ENCODE measurements around the gene CACNA1C. TPM values are rescaled to one million over a fixed set of nuclear protein-coding genes. Genes with fewer than 3 reads are reported as not detected.

CACNA1C gene
- total RNA-seq, 1 experiment from 2014 or later, result 3.7 TPM

GRCh38 chr12:2080604-2081003, 27.8 kb downstream of the CACNA1C start:
- no peak overlapping the region for H3K4me3 ChIP-seq (ENCODE audit: low read depth, low read length, poor library complexity, severe bottlenecking)
- TF ChIP-seq EZH2 (IDR thresholded peaks at IDR 0.05; ENCODE audit: borderline replicate concordance, low read depth, low read length, poor library complexity, severe bottlenecking), result no peak
- TF ChIP-seq CTCF (conservative IDR thresholded peaks at IDR 0.05; ENCODE audit: low read depth, low read length), result no peak
- H3K9me3 ChIP-seq (ENCODE audit: low read depth, low read length, poor library complexity, severe bottlenecking), result no peaks in the 10 kb centered on the region
- no peaks in the 10 kb centered on the region for H3K36me3 ChIP-seq (ENCODE audit: insufficient read depth, low read length, poor library complexity, severe bottlenecking)
- DNase-seq (ENCODE audit: low spot score), result no peak
- no peak overlapping the region for H3K27ac ChIP-seq (ENCODE audit: low read depth, low read length, poor library complexity, severe bottlenecking)
- ChIA-PET CTCF (no interaction called here), POLR2A (ENCODE audit: low non-redundant PET) (no interaction called here)
- H3K27me3 ChIP-seq (replicated peaks; ENCODE audit: insufficient read depth, low read depth, low read length, poor library complexity), result no peaks in the 10 kb centered on the region
- BruUV-seq (replicated peaks), result no TSS peak
- intact Hi-C loops (cut with micrococcal nuclease; ENCODE audit: unreplicated experiment), result no loop called here
- H3K4me1 ChIP-seq (ENCODE audit: insufficient read depth, low read length, poor library complexity, severe bottlenecking), result peaks cover 5% of the 10 kb centered on the region

GRCh38 chr12:2082321-2082720, 29.5 kb downstream of the CACNA1C start:
- no TSS peak for BruUV-seq (replicated peaks)
- Histone ChIP-seq H3K4me1 (ENCODE audit: insufficient read depth, low read length, poor library complexity, severe bottlenecking) (peaks cover 5% of the 10 kb centered on the region), H3K4me3 (ENCODE audit: low read depth, low read length, poor library complexity, severe bottlenecking) (no peak overlapping the region), H3K27ac (ENCODE audit: low read depth, low read length, poor library complexity, severe bottlenecking) (no peak overlapping the region), H3K27me3 (replicated peaks; ENCODE audit: insufficient read depth, low read depth, low read length, poor library complexity) (no peaks in the 10 kb centered on the region), H3K9me3 (ENCODE audit: low read depth, low read length, poor library complexity, severe bottlenecking) (no peaks in the 10 kb centered on the region), H3K36me3 (ENCODE audit: insufficient read depth, low read length, poor library complexity, severe bottlenecking) (no peaks in the 10 kb centered on the region)
- intact Hi-C loops (cut with micrococcal nuclease; ENCODE audit: unreplicated experiment), result no loop called here
- POLR2A ChIA-PET (ENCODE audit: low non-redundant PET), result no interaction called here
- no peak for TF ChIP-seq CTCF (conservative IDR thresholded peaks at IDR 0.05; ENCODE audit: low read depth, low read length)
- no peak for TF ChIP-seq EZH2 (IDR thresholded peaks at IDR 0.05; ENCODE audit: borderline replicate concordance, low read depth, low read length, poor library complexity, severe bottlenecking)
- CTCF ChIA-PET, result no interaction called here
- no peak for DNase-seq (ENCODE audit: low spot score)

- Histone ChIP-seq H3K4me3 (ENCODE audit: low read depth, low read length, poor library complexity, severe bottlenecking) (no peak overlapping the region), H3K36me3 (ENCODE audit: insufficient read depth, low read length, poor library complexity, severe bottlenecking) (no peaks in the 10 kb centered on the region), H3K4me1 (ENCODE audit: insufficient read depth, low read length, poor library complexity, severe bottlenecking) (peaks cover 5% of the 10 kb centered on the region), H3K27ac (ENCODE audit: low read depth, low read length, poor library complexity, severe bottlenecking) (no peak overlapping the region), H3K9me3 (ENCODE audit: low read depth, low read length, poor library complexity, severe bottlenecking) (no peaks in the 10 kb centered on the region), H3K27me3 (replicated peaks; ENCODE audit: insufficient read depth, low read depth, low read length, poor library complexity) (no peaks in the 10 kb centered on the region)
- TF ChIP-seq EZH2 (IDR thresholded peaks at IDR 0.05; ENCODE audit: borderline replicate concordance, low read depth, low read length, poor library complexity, severe bottlenecking), result no peak
- no peak for TF ChIP-seq CTCF (conservative IDR thresholded peaks at IDR 0.05; ENCODE audit: low read depth, low read length)
- ChIA-PET CTCF (no interaction called here), POLR2A (ENCODE audit: low non-redundant PET) (no interaction called here)
- no peak for DNase-seq (ENCODE audit: low spot score)
- no TSS peak for BruUV-seq (replicated peaks)
- intact Hi-C loops (cut with micrococcal nuclease; ENCODE audit: unreplicated experiment), result no loop called here
Observed at GRCh38 chr12:2083008-2083407, 30.2 kb downstream of the CACNA1C start.

All from A673 (cell line).